K562 (cell line): ENCODE data around the gene DYRK1A. TPM values are rescaled to one million over a fixed set of nuclear protein-coding genes. Genes with fewer than 3 reads are reported as not detected.

Source experiments
- ATF4 ChIP-seq: fragments of 450-650 bp; formaldehyde crosslinking; IDR thresholded peaks from 2 replicates; pipeline ENCODE4 v1.4.0; 2022; ENCODE audit warnings: mild to moderate bottlenecking, moderate library complexity
- CTCF ChIP-seq, 3 experiments: IDR thresholded peaks in 2 of 3; conservative IDR thresholded peaks in 1 of 3; 2 replicates each; pipeline ENCODE4 v1.5.1; 2011 to 2012; ENCODE audit warnings: low read length in 3 of 3, mild to moderate bottlenecking in 3 of 3, control low read depth in 2 of 3, improper control_type of control experiment in 1 of 3, inconsistent platforms in 1 of 3, low read depth in 1 of 3, mixed read lengths in 1 of 3, moderate library complexity in 1 of 3; ENCODE audit not compliant: insufficient read depth in 2 of 3
- DDX20 ChIP-seq: fragments of 450-650 bp; IDR thresholded peaks from 2 replicates; pipeline ENCODE4 v1.6.1; 2016; ENCODE audit warnings: missing genetic modification characterization, low read depth, mild to moderate bottlenecking, missing compliant biosample characterization, moderate library complexity
- FOS ChIP-seq: IDR thresholded peaks from 3 replicates; pipeline ENCODE4 v1.6.1; 2011; ENCODE audit not compliant: insufficient read length; ENCODE audit errors: extremely low read depth
- HNRNPLL ChIP-seq: fragments of 200-400 bp; formaldehyde crosslinking; IDR thresholded peaks from 2 replicates; pipeline ENCODE4 v1.6.1; 2017; ENCODE audit warnings: low read length, low read depth, mild to moderate bottlenecking; ENCODE audit not compliant: poor library complexity, severe bottlenecking
- MCM5 ChIP-seq: fragments of 450-650 bp; IDR thresholded peaks from 2 replicates; pipeline ENCODE4 v1.6.1; 2016; ENCODE audit warnings: low read depth
- PRMT5 ChIP-seq: sonication (generic); formaldehyde crosslinking; IDR thresholded peaks from 2 replicates; pipeline ENCODE4 v1.5.0; 2020; ENCODE audit warnings: missing genetic modification reagents
- REST ChIP-seq, 2 experiments: fragments of 450-650 bp; formaldehyde crosslinking in 1 of 2; IDR thresholded peaks; 2 replicates each; pipeline versions ENCODE4 v1.4.0 to v1.6.1; 2014 to 2020; ENCODE audit warnings: mild to moderate bottlenecking in 2 of 2, borderline replicate concordance in 1 of 2, low read depth in 1 of 2
- SMARCA4 ChIP-seq: fragments of 450-650 bp; IDR thresholded peaks from 2 replicates; pipeline ENCODE4 v1.6.1; 2016
- STAT5B ChIP-seq: fragments of 250-450 bp; sonication (Bioruptor Pico); IDR thresholded peaks from 2 replicates; pipeline ENCODE4 v1.8.0; 2021; ENCODE audit warnings: mild to moderate bottlenecking, inconsistent platforms
- TAF15 ChIP-seq: fragments of 200-400 bp; formaldehyde crosslinking; IDR thresholded peaks from 2 replicates; pipeline ENCODE4 v1.6.1; 2017; ENCODE audit warnings: mild to moderate bottlenecking, low read depth, low read length, moderate library complexity
- TBP ChIP-seq: optimal IDR thresholded peaks from 2 replicates; pipeline ENCODE3; 2011; ENCODE audit warnings: low read depth, low read length, improper control_type of control experiment
- TOE1 ChIP-seq, 2 experiments: fragments of 450-650 bp in 1 of 2; sonication (generic) in 1 of 2; formaldehyde crosslinking in 1 of 2; IDR thresholded peaks; 2 replicates each; pipeline versions ENCODE4 v1.7.1 to v1.8.0; 2016 to 2022; ENCODE audit warnings: borderline replicate concordance in 2 of 2, mild to moderate bottlenecking in 2 of 2, antibody characterized with exemption in 1 of 2, inconsistent platforms in 1 of 2, low read depth in 1 of 2, missing genetic modification reagents in 1 of 2, moderate library complexity in 1 of 2
- ZBTB2 ChIP-seq: fragments of 450-650 bp; IDR thresholded peaks from 2 replicates; pipeline ENCODE4 v1.6.1; 2016; ENCODE audit warnings: antibody characterized with exemption
- polyA plus RNA-seq, 8 experiments: library from polyadenylated mRNA; depleted of rRNA in 4 of 8; stranded (reverse) in 5 of 8; unstranded in 3 of 8; fragments of >200 nt; fragmentation: Nextera tagmentation in 2 of 8; fragmentation: Illumina TruSeq in 1 of 8; extraction: Ambion mirVana in 2 of 8; extraction: Trizol in 1 of 8; gene quantifications; 2 replicates each; pipeline versions ENCODE4 v1.2.1 to v1.2.3, GENCODE V29; 2011 to 2014; ENCODE audit warnings: inconsistent platforms in 1 of 8, missing spikeins in 1 of 8
- total RNA-seq, 7 experiments: library from RNA; depleted of rRNA in 6 of 7; stranded (reverse); fragments of >200 nt in 6 of 7; fragmentation: Illumina TruSeq in 2 of 7; extraction: Trizol in 2 of 7; gene quantifications; 2 replicates each; pipeline versions ENCODE4 v1.2.1 to v1.2.3, GENCODE V29; 2011 to 2021; ENCODE audit warnings: low replicate concordance in 1 of 7

DYRK1A gene
- total and polyA plus RNA-seq, 9 of the 15 experiments (the other 6 are each of a cell fraction or from before 2014, with no cell fraction given), result 3.7 to 64.8 (median 42.3) TPM

GRCh38 chr21:37463083-37463801, 96.7 kb downstream of the DYRK1A start (continued):
- TF ChIP-seq ZBTB2, result peak; percentile 59; the same call in 1 of the 2 replicates
- TF ChIP-seq HNRNPLL, result no peak
- peak; percentile 59 to 84 (median 70) for TF ChIP-seq CTCF (IDR thresholded peaks at IDR 0.05 in 2 of 3, conservative IDR thresholded peaks at IDR 0.05 in 1 of 3; ENCODE audit: insufficient read depth in 2 of 3, low read depth in 1 of 3, low read length in 3 of 3)
- no peak for TF ChIP-seq STAT5B
- TF ChIP-seq SMARCA4, result peak; percentile 44; the same call in 1 of the 2 replicates
- no peak for TF ChIP-seq TOE1 (IDR thresholded peaks at IDR 0.05; ENCODE audit: borderline replicate concordance)
- no peak for TF ChIP-seq TOE1 (CRISPR knock-in tag; IDR thresholded peaks at IDR 0.05; ENCODE audit: borderline replicate concordance, low read depth)
- TF ChIP-seq FOS, result no peak
- TF ChIP-seq MCM5, result no peak
- TF ChIP-seq TAF15, result no peak
- no peak for TF ChIP-seq TBP
- no peak for TF ChIP-seq PRMT5 (CRISPR knock-in tag)
- no peak for TF ChIP-seq ATF4
- no peak for TF ChIP-seq DDX20 (tag)
- TF ChIP-seq REST (IDR thresholded peaks at IDR 0.05; ENCODE audit: borderline replicate concordance), result peak; percentile 27
- no peak for TF ChIP-seq REST (CRISPR knock-in tag; IDR thresholded peaks at IDR 0.05; ENCODE audit: low read depth)
